HEK293T (cell line): ENCODE data around the gene ZNG1B.
"Not testable (repeated sequence)": the region's sequence is repeated elsewhere in the genome, so short reads cannot be mapped to it uniquely, and the experiment has no call there.

Source experiments
- BHLHE40 ChIP-seq: fragments of 450-650 bp; IDR thresholded peaks from 2 replicates; pipeline ENCODE4 v1.6.1; 2016; ENCODE audit warnings: mild to moderate bottlenecking, moderate library complexity, borderline replicate concordance
- CTBP1 ChIP-seq: fragments of 450-650 bp; IDR thresholded peaks from 2 replicates; pipeline ENCODE4 v1.6.1; 2016; ENCODE audit warnings: borderline replicate concordance
- ELF4 ChIP-seq: fragments of 450-650 bp; IDR thresholded peaks from 2 replicates; pipeline ENCODE4 v1.6.1; 2017; ENCODE audit warnings: antibody characterized with exemption
- FOXA1 ChIP-seq: fragments of 450-650 bp; IDR thresholded peaks from 2 replicates; pipeline ENCODE4 v1.6.1; 2016; ENCODE audit warnings: mild to moderate bottlenecking
- FOXK2 ChIP-seq: fragments of 450-650 bp; IDR thresholded peaks from 2 replicates; pipeline ENCODE4 v1.6.1; 2016; ENCODE audit warnings: mild to moderate bottlenecking
- FOXM1 ChIP-seq: fragments of 450-650 bp; IDR thresholded peaks from 2 replicates; pipeline ENCODE4 v1.6.1; 2017; ENCODE audit warnings: mild to moderate bottlenecking, borderline replicate concordance
- L3MBTL2 ChIP-seq: fragments of 450-650 bp; conservative IDR thresholded peaks from 2 replicates; pipeline ENCODE4 v1.6.1; 2016; ENCODE audit warnings: mild to moderate bottlenecking
- LEF1 ChIP-seq: fragments of 450-650 bp; IDR thresholded peaks from 2 replicates; pipeline ENCODE4 v1.6.1; 2017; ENCODE audit warnings: mild to moderate bottlenecking, borderline replicate concordance
- PKNOX1 ChIP-seq: fragments of 450-650 bp; IDR thresholded peaks from 2 replicates; pipeline ENCODE4 v1.6.1; 2016
- SP1 ChIP-seq: fragments of 450-650 bp; IDR thresholded peaks from 2 replicates; pipeline ENCODE4 v1.6.1; 2017
- SUZ12 ChIP-seq: fragments of 450-650 bp; IDR thresholded peaks from 2 replicates; pipeline ENCODE4 v1.6.1; 2016; ENCODE audit warnings: mild to moderate bottlenecking
- TARDBP ChIP-seq: fragments of 450-650 bp; IDR thresholded peaks from 2 replicates; pipeline ENCODE4 v1.6.1; 2016
- ZNF384 ChIP-seq: fragments of 450-650 bp; IDR thresholded peaks from 2 replicates; pipeline ENCODE4 v1.6.1; 2016

GRCh38 chr2:113500723-113501038 lies 63.2 kb downstream of the ZNG1B start:
- TF ChIP-seq CTBP1, ZNF384, LEF1, FOXM1, FOXA1, SUZ12, ELF4, L3MBTL2, PKNOX1, TARDBP, FOXK2, SP1, BHLHE40: not testable (repeated sequence)
